Embryonic facial prominence (tissue), 1 donor: ENCODE results near the gene PTRH1.

ENCODE experiments used
- DNase-seq: peaks from one replicate; pipeline ENCODE4 v3.0.0-alpha.2; 2016; ENCODE audit errors: extremely low spot score

PTRH1 gene

GRCh38 chr9:127720031-127720864 lies 4.8 kb upstream of the PTRH1 start:
- DNase-seq = no peak

DNA sequence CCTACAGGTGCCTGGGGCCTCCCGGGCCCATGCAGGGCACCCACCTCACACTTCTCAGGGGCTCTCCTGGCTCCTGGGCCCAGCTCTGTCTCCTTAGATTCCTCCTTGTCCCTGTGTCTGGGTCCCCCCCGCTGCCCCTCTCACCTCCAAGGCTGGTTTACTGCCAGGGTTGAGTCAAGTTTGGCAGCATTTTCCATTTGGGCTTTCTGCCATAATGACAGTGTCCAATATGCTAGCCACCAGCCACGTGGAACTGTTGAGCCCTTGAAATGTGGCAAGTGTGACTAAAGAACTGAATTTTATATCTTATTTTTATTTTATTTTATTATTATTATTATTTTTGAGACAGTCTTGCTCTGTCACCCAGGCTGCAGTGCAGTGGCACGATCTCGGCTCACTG lies 2.3 kb upstream of the PTRH1 start:
- DNase-seq = no peak

DNA sequence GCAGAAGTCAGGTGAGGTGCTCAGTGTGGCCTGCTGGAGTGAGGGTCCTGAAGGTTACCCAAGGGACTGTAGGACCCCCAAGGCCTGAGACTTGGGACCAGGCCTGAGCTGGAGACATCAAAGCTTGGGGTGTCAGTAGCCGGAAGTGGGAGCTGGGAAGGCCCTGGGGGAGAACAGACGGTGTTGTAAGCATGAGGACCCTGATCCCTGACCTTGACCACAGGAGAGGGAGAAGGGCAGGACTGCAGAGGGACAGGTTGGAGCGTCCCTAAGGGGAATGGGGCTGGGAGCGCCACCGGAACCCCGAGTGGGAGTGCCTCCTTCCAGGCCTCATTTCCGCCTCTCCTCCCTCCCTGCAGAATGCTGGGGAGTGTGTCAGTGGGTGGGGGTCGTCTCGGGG lies 949 bp upstream of the PTRH1 start:
- no peak for DNase-seq

GRCh38 chr9:127714951-127715469 lies 453 bp downstream of the PTRH1 start:
- DNase-seq = no peak

GRCh38 chr9:127714020-127714750 lies 1.3 kb downstream of the PTRH1 start:
- no peak for DNase-seq

DNA sequence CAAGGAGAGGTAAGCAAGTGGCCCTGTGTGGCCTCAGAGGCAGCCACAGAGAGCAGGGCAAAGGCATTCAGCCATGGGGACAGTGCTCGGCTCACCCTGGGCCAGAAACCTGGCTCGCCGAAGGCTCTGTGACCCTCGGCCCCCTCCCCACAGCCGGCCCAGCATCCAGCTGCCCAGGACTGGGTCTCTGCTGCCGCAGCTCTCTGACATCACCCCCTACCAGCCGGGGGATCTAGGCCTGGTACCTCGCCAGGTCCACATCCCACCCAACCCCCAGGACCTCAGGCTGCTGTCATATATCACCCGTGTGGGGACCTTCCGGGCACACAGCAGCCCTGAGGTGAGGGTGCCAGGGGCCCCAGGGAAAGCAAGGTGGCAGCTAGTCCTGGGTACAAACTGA lies 2.6 kb downstream of the PTRH1 start:
- DNase-seq = no peak

- no peak for DNase-seq
Measured at GRCh38 chr9:127712371-127712770, 3.1 kb downstream of the PTRH1 start.

GRCh38 chr9:127711831-127712274 lies 3.6 kb downstream of the PTRH1 start:
- DNase-seq = no peak

GRCh38 chr9:127711226-127711701 lies 4.2 kb downstream of the PTRH1 start:
- DNase-seq = no peak

- DNase-seq = no peak
Measured at GRCh38 chr9:127710204-127710783, 5.2 kb downstream of the PTRH1 start.

DNA sequence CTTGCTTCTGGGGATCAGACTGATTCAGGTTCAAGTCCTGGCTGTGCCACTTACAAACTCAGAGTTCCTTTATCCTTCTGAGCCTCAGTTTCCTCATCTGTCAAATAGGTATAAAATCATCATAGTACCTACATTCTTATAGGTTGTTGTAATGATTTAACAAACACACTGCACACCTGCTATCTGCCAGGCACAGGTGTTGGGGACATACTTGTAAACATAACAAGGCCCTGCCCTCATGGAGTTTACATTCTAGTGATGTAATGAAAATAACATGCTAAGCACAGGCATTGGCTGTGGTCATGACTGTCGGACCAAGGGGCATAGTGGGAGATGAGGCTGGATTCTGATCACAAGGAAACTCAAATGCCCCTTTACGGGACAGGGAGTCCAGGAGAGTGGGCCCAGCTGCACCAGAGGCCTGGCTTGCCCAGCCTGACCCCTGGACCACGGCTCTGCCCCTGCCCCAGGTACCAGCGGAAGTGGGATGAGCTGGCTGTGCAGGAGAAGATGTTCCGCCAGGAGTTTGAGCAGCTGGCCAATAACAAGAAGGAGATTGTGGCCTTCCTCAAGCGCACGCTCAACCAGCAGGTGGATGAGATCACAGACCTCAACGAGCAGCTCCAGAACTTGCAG lies 6.4 kb downstream of the PTRH1 start:
- no peak for DNase-seq

GRCh38 chr9:127707766-127708165 lies 7.7 kb downstream of the PTRH1 start:
- DNase-seq = no peak

- DNase-seq = no peak
Measured at GRCh38 chr9:127706836-127707241, 8.6 kb downstream of the PTRH1 start, which contains the start of gene CFAP157. Gene CFAP157 (plus strand): TSS chr9:127706988. CDS start chr9:127707032, 44 bp downstream.

GRCh38 chr9:127705577-127706379 lies 9.7 kb downstream of the PTRH1 start:
- DNase-seq = no peak

DNA sequence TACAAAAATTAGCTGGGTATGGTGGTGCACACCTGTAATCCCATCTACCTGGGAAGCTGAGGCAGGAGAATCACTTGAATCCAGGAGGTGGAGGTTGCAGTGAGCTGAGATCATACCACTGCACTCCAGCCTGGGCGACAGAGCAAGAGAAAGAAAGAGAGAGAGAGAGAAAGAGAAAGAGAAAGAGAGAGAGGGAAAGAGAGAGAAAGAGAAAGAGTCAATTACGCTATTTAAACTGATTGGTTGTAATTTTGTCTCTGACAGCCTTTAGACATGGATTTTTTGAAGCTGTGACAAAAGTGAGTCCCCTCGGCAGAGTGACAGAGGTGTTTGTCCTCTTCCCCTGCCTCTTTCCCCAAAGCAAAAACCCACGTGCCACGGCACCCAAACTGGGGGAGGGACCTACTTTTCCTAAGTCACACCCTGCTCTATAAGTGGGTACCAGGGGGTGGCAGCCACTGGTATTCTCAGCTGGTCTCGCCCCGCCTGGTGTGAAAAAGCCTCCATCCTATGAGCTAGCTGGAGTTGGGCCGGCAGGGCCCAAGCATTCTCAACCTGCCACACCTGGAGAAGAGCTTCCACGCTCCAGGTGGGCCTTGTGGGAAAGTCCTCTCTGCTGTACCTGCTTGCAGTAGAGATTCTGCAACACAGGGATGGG lies 12.0 kb downstream of the PTRH1 start:
- no peak for DNase-seq

- no peak for DNase-seq
Measured at GRCh38 chr9:127700594-127701255, 14.7 kb downstream of the PTRH1 start.

DNA sequence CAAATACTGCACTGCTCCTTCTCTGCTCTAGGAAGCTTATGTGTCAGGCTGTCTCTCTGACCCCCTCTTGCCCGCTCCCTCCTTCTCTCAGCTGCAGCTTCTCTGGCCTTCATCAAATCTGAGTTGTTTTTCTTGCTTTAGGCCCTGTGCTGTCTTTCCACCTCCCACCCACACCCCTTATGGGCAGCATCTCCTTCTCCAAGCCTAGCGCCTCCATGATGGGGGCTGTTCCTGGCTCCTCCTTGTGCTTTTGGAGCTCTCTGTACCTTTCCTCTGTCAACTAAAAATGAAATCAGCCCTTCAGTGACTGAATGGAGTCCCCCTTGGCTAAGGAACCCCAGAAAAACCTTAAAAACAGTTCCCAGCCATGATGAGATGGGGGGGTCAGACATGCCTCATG lies 15.3 kb downstream of the PTRH1 start:
- DNase-seq = no peak

GRCh38 chr9:127698985-127699670 lies 16.3 kb downstream of the PTRH1 start:
- peak; percentile 92 for DNase-seq

- DNase-seq = no peak
Measured at GRCh38 chr9:127698386-127698785, 17.1 kb downstream of the PTRH1 start.
